HG03520 (cell line): ENCODE measurements around the gene AKT3.

Experiments used
- ATAC-seq: cut with Tn5 transposase; IDR thresholded peaks from one replicate; pipeline ENCODE4 v1.9.1; 2021; ENCODE audit warnings: mild to moderate bottlenecking, moderate library complexity; ENCODE audit not compliant: unreplicated experiment

The AKT3 gene

DNA sequence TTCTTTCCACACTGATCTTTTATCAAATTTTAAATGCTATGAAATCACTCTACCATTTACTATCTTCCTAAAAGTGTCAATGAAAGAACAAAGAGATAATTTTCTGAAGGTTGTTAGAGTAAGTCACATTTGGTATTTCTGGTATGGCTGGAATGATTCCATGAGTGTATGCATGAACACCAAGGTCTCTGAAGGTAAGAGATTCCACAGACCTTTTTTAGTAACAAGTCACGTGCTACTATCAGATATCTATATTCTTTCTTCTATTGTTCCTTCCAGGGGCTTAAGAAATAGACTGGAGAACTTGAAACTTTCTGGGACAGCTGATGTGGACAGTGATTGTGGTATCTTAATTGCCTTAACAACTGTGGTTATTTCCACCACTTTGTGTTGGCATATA is 329.2 kb downstream of the AKT3 start:
- ATAC-seq = no peak

DNA sequence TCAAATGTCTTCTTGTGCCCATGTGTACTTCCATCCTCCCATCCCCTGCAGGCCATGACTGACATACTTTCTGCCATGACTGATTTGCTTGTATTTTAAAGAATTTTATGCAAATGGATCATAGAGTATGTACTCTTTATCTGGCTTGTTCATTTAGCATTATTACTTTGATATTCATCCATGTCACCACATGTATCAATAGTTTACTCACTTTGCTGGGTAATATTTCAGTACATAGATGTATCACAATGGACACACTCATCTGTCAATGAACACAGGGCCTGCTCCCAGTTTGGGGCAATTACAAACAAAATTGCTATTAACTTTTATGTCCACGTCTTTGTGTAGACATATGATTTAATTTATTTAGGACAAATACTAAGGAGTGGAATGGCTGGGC is 335.1 kb downstream of the AKT3 start:
- no peak for ATAC-seq

DNA sequence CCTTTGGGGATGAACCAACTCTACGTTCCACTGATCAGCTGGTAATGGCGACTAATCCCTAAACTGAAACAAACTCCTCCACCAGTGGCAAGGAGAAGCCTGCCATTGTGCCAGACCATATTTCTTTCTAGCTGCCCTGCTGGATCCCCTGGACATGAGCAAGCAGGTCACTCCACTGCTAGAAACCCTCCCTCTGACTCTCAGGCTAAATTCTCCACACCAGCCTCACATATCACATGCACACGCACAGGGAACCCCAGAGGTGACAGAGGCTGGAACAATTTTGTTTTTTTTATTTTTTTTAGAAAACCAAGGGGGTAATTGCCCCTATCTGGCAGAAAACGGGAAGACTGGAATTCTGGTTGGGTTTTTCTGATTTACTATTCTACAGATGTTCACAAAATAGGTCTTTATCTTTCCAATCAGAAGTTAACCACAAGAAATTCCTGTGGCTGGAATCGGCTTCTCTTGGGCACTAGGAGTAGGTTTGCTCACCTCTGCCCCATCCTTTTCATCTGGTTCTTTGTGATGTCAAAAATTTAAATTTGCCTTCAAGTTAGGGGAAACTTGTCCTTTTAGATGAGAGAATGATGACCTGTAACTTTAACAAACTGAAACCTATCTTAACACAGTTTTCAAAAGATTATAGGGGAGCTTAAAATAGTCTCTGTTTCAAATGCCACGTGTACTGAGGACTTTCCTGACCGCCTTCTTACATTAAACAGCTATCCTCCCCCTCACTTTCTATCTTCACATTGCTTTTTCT is 336.1 kb downstream of the AKT3 start:
- peak; percentile 55 for ATAC-seq

DNA sequence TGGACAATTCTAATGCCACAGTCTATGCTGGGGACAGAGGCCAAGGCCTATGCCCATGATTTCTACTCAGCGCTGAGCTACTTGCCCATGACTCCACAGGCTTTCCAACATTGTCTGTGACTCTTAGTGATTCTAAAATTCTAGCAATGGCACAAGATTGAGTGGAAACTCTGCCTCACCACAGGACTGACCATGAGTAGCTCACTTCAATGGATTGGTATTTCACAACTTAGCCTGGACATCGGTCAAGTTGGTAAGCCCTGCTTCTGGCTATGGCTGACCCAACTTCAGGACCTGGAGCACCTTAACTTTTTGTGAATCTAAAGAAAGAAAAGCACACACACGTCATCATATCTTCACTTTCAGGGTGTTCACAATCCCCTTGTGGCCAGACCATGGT is 339.1 kb downstream of the AKT3 start:
- ATAC-seq = no peak

DNA sequence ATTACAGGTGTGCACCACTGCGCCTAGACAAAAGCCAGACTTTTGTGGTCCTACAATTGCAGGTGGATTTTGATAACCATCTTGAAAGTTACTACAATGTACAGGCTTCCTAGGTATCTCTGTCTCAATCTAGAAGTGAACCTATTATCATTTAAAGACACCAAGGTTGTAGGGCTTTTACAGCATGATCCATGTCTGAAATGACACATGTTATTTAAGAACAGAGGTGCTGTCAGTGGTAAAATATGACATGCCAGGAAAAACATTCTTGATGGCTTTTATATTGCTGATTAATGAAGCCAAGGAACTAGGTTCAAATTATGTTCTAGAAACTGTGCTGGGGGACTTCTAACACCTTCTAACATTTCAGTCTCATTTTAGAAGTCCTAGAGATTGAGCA is 341.1 kb downstream of the AKT3 start:
- ATAC-seq = no peak

DNA sequence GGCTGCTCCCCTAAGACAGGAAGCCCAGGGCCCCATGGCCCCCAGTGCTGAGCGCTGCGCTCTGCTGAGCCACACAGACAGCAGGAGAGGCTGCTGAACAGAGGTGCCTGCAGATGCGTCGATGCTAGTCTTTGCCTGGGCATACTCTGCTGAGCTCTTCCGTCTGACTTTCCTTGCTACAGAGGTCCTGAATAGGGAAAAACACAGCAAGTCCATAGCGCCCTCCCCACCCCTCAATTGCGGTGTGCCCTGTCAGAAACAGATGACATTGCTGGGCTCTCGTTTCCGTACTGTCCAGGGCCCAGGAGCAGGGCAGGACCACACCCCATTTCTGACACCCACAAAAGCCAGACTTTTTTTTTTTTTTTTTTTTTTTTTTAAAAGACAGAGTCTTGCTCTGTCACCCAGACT is 341.7 kb downstream of the AKT3 start:
- peak; percentile 51 for ATAC-seq

DNA sequence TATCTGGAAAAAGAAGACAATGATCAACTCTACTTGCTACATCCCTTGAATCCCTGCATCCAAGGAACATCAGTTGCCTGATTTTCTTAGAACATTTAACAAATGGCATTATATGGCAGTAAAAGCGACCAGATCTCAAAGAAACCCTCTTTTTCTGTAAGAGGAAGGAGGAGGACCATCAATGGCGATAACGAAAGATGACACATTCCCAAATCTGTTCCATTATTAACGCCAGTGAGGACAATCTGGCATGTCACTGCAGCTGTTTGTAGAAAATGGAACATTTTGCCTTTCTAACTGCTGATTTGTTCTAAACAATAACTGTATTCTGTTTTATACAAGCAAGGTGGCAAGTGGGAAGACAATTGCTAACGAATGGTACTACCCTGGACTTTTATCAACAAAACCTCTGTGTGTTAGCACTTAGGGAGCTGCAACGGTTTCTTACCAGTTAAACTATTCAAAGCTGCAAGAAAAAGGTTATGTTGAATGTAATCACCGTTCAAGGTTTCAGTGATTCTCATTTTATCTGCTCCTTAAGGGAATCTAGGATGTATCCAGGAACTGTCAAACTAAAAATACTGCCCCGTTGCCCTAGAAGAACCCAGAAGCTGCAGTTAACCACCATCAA is 342.3 kb downstream of the AKT3 start:
- ATAC-seq = no peak

DNA sequence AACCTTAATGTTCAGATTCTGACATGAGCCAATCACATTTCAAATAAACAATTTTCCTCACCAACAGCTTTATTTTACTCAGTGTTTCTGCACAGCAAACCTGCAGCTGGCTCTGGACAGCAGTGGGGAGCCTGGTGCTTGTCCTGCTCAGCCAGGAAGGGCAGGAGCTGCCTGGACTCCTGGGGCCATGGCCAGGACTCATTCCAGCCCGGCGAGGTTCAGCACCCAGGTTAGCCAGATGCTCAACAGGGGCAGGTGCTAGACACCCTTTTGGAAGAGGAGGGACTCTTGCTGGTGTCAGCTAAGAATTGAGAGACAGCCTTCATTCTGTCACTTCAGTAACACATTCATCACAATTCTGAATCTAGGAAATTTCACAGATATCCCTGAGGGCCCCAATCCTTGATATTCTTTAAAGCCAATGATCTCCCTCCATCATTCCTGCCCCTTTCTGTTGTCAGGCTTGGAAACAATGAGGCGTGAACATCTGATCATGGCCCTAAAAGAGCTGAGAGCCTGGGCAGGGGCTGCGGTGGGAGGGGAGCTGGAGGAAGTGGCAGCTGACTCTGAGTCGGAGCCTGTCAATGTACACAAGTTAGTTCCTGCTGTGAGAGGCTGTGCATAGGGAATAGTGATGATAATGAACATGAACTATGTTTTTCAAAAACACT is 342.9 kb downstream of the AKT3 start:
- no peak for ATAC-seq

DNA sequence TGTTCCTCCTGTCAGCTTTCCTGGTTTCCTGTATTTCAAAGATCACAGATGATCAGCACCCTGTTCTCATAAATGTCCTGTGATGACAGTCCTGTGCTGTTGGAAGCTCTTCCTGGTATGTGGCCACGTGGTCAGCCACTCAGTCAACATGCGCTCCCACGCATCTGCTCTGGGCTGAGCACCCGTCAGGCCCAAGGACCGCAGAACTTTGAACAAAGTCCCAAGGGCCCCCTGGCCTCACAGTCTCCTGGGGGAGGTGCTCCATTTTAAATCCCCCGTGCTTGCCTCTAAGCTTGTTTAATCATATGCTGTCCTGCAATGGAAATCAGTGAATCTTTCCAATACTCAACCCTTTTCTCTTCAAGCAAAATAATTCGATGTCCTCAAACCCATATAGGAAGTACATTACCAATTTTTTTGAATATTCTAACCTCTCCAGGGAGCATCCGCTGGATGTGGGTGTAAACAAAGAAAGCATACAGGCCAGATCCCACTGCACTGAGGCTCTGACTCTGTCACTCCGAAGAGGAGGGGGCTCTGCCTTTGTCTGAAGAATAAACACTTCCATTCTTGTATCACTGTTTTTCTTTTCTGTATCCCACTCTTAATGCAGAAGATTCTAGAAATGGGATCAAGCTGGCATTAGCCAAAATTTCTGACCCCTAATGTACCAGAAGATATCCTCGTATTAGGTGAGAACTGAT is 343.9 kb downstream of the AKT3 start:
- peak; percentile 61 for ATAC-seq

DNA sequence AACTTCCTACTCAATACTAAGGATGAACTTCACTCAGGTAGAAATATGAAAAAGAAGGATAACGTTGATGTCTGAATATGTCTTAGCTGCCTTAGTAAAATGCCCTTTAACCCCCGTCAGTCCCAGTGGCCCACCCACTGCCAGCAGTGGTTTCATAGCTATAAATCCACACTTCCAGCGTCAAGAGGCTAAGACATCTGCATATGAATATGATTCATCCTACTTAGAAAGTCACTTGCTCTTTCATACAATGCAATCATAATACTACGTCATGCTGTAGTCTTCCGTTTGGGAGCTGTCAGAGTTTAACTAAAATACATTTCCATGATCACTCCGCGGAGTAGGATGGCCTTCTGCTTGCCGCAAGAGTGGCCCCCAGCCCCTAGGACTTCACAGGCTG is 346.9 kb downstream of the AKT3 start:
- no peak for ATAC-seq

DNA sequence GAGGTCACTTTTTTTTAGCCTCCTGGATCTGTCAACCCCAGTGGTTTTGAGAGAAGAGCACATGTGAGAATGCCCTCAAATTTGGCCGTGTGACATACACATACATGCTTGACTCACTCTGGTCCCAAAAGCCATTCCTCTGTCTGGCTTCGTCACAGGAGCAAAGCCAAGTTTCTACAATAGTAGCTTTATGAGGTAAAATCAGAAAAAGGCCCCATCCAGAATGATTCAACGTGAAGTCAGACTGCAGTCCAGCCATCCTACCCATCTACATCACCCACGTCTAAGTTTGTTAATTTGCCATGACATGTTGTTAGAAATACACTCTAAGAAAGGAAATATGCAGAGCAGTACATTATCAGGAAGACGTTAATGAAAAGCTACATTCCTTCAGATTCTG is 349.0 kb downstream of the AKT3 start:
- no peak for ATAC-seq

DNA sequence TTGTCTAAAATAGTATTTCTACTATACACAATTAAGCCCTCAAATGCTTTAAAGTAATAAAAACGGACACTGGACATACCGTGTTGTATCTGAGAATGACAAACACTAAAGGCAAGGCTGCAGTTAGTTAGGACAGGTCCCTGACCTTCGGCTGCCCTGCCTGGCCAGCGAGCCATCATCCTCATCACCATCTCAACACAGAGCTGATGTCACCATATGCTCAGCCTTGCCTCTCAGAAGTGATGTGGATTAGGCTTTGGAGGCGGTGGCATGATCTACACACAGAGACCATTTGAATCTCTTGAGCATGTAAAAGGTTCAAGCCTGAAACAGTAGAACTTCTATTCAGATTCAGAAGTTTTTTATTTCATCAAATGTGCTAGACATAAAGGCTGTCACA is 349.5 kb downstream of the AKT3 start:
- no peak for ATAC-seq

DNA sequence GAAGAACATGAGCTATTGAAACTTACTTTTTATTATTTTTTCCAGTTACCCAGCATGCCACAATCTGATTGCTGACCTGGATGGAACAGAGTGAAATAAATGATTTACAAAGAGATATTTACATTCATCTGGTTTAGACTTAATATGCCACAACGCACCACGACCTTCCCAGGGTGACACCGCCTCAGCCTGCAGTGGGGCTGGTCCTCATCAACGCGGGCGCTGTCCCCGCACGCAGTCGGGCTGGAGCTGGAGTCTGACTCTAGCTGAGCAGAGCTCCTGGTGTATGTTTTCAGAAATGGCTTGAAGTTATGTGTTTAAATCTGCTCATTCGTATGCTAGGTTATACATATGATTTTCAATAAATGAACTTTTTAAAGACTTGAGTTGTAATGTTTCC is 350.3 kb downstream of the AKT3 start:
- no peak for ATAC-seq

DNA sequence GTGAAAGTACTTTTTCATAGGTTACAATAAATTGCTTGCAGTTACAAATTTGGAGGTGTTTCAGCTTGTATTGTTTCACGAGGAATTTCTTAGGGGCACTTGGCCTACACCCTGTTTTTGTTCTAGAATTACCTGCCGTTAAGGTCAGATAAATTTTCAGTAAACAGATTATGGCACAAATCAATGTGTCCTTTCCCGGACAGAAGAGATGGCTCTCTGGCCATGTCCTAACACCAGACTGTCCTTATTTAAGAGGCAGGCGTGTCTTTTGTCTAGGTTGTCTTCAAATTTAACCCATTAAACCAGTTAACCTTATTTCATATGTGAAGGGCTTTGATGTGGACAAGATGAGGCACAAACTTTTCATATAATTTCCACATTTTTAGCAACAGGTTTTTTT is 350.8 kb downstream of the AKT3 start:
- no peak for ATAC-seq

DNA sequence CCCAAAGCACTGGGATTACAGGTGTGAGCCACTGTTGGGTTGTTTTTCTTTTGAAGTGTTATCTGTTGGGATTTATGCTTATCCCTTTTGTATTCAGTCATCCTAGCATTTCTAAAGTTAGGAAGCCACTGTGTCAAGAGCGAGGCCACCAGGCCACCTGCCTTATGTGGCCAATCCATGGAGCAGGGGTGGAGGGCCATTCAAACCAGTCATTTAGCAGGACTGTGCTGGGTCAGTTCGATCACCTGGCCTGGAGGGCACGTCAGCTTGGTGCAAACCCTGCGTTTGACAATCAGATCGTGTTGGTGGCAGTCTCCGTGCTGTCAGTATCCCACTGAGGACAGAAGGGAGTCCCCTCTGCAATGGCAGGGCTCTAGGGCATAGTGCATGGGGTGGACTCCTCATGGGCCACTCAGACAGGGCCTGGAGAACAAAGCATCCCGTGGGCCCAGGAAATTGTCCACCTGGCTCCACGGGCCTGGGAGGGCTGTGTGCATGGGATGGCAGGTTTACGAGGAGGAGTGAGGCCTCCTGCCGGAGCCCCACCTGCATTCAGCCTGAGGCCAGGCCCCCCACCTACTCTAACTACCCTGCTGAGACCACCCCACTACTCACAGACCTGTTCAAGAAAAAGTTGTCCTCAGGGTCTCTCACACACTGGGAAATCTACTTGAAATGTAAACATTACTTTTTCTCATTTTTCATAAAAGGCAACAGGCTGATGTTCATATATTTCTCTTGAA is 351.9 kb downstream of the AKT3 start:
- no peak for ATAC-seq

DNA sequence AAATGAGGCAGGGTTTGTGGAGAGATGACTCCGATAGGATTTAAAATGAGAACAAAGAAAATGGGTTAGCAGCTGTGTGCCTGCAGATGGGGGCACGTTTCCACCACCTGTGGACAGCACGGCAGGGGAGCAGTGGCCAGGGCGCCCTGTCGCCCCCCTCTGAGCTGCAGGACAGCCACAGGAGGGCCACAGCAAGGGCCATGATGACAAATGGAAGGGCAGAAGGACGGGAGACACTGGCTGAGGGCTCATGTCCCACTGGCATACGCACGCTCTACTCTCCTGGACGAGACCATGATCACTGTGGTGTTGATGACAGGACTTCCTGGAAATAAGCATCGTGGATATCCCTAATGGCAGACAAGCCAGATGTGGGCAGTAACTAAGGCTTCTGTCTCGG is 353.2 kb downstream of the AKT3 start:
- ATAC-seq = no peak

DNA sequence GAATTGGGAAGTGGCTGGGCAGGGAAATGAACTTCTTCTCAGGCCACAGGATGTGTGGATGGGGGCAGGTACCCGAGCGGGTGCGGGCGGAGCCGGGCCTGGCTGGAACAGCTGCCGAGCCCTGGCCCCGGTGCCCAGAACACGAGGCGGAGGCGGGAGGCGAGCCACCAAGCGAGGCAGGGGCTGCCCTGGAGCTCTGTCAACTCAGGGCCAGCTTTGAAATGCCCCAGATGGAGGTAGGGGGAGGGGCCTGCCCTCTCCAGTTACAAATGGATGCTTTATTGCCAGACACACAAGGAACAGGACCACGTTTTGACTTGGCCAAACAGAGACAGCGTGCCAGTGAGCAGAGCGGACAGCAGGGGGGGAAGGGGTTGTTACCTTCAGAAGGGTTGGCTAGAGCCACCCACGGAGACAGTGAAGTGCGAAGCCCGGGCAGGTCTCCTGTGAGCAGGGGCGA is 353.8 kb downstream of the AKT3 start:
- ATAC-seq = no peak

DNA sequence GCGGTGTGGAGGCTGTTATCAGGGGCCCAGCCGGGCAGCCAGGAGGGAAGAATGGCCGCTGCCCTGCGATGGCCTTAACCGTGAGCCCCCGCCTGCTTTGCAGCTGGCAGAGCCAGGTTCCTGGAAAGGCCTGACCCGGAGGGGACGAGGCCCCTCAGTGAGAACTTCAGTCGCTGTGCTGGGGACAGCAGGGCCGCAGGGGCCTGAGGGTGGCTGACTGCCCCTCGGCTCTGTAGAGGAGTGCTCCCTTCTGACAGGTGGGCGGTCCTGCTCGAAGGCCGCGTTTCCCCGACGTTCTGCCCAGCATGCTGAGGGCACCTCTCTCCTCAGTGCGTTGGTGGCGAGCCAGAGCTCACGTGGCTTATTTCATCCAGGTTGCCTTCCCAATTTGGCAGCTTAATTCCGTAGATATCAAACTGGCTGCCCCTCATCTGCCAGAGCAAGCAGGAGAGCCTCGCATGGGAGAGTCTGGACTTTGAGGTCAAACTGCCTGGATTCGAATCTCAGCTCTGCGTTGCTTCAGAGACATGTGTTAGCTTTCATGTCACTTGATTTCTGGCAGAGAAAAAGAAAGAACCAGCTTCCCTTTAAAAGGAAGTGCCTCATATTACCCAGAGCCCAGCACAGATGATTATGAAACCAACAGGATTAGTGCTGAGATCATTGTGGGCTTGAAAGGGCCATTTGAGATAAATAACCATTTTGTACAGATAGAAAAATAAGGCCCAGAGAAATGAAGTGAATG is 354.4 kb downstream of the AKT3 start:
- no peak for ATAC-seq

DNA sequence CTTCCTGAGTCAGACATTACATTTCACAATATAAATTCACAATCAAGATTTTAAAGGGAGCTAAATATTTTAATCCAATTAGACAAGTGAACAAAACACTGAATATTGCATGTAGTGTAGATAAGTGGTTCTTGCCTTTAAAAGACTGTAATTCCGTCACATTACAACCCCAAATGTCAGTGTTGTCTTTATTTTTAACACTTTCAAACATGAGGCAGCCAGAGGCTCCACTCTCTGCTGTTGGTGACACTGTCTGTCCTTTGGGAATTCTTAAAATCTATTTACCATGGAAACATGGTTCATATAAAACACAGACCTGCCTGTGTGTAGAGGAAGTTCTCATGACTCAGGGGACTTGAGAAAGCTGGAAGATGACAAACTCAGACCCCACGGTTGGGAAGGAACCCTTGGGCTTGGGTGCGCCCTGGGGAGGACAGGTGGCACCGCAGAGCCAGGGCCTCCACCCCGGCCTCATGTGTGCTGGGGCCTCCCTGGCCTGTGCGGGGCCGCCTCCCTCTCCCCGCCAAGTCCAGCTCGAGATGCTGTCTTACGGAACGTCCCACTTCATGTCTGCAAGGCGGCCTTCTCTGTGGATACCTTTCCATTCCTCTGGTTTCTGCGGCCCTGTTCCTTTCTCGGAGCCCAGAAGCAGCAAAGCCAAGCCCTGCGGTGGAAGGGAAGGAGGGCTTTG is 355.2 kb downstream of the AKT3 start:
- no peak for ATAC-seq
